Esophagus muscularis mucosa (tissue), 4 donors: Measurements from ENCODE around the gene SMYD4.
"Not testable (repeated sequence)": the region's sequence is repeated elsewhere in the genome, so short reads cannot be mapped to it uniquely, and the experiment has no call there.

Source experiments
- CTCF ChIP-seq, 3 experiments: fragments of 200-600 bp in 2 of 3; fragments of 450-650 bp in 1 of 3; sonication (generic) in 2 of 3; IDR thresholded peaks; one replicate each; pipeline ENCODE4 v1.5.1; 2017 to 2019; ENCODE audit warnings: antibody characterized with exemption in 3 of 3, mild to moderate bottlenecking in 2 of 3, moderate library complexity in 1 of 3
- EP300 ChIP-seq: sonication (generic); formaldehyde crosslinking; IDR thresholded peaks from one replicate; pipeline ENCODE4 v1.6.1; 2017; ENCODE audit warnings: antibody characterized with exemption
- POLR2A ChIP-seq: fragments of 450-650 bp; IDR thresholded peaks from one replicate; pipeline ENCODE4 v1.6.1; 2017; ENCODE audit warnings: antibody characterized with exemption, moderate library complexity, mild to moderate bottlenecking, low read depth
- POLR2AphosphoS5 ChIP-seq, 2 donors: sonication (generic); formaldehyde crosslinking; IDR thresholded peaks; one replicate each; pipeline ENCODE4 v1.6.1; 2017; ENCODE audit warnings: antibody characterized with exemption in 2 of 2

DNA sequence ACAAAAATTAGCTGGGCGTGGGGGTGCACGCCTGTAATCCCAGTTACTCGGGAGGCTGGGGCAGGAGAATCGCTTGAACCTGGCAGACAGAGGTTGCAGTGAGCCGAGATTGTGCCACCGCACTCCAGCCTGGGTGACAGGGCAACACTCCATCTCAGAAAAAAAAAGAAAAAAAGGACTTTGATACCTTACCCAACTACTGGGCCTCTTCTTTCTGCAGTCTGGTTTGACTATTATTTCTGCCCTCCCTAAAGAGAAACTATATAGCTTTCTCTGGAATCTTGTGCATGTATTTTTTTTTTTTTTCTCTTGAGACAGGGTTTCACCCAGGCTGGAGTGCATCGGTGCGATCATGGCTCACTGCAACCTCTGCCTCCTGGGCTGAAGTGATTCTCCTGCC lies 31.9 kb downstream of the SMYD4 start:
- not testable (repeated sequence) for TF ChIP-seq CTCF (IDR thresholded peaks at IDR 0.05); POLR2A; POLR2AphosphoS5 (IDR thresholded peaks at IDR 0.05); EP300
